ENCODE measurements around the gene OTOA.

Gene OTOA

DNA sequence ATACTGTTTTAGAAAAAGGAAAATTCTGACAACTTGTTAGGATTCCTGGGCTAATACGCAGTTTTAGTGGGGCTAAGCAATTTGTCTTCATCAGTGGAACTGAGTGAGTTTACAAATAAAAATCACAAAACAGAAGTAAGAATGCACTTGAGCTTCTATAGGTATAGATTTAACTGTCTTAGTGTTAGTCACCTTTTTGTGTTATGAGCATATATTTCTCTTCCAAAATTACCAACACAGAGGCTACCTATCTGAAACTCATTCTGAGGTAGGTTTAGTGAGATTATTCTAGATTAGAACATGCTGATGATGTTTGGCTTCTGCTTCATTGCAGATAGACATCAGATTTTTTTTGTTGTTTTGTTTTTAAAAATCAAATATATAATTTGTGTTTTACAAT lies 41.2 kb upstream of the OTOA start:
- Histone ChIP-seq H3K27me3 (ENCODE audit: insufficient read depth, low read length) (no peaks in the 10 kb centered on the region), H2AFZ (ENCODE audit: low read length) (no peak overlapping the region), H4K20me1 (ENCODE audit: insufficient read depth, low read length) (no peaks in the 10 kb centered on the region), H3K27ac (ENCODE audit: low read depth, low read length, poor library complexity, severe bottlenecking) (no peak overlapping the region), H3K9ac (ENCODE audit: low read length) (no peak overlapping the region), H3K4me2 (ENCODE audit: low read length) (no peak overlapping the region), H3K9me3 (ENCODE audit: low read length) (no peaks in the 10 kb centered on the region), H3K9me2 (ENCODE audit: low read depth, low read length) (no peaks in the 10 kb centered on the region), H3F3A (ENCODE audit: insufficient read depth, low read length) (no peaks in the 10 kb centered on the region), H3K4me3 (ENCODE audit: low read depth, low read length, poor library complexity, severe bottlenecking) (no peak overlapping the region), H3K36me3 (ENCODE audit: insufficient read depth, low read length) (peaks cover 59% of the 10 kb centered on the region), H3K79me2 (ENCODE audit: insufficient read depth, low read length) (no peaks in the 10 kb centered on the region; the same call in 1 of the 2 replicates), H3K4me1 (ENCODE audit: insufficient read depth, low read length, severe bottlenecking) (peaks cover 9% of the 10 kb centered on the region)
- no peak for TF ChIP-seq EZH2 (IDR thresholded peaks at IDR 0.05; ENCODE audit: borderline replicate concordance, low read length)
- TF ChIP-seq, protein P1, sequence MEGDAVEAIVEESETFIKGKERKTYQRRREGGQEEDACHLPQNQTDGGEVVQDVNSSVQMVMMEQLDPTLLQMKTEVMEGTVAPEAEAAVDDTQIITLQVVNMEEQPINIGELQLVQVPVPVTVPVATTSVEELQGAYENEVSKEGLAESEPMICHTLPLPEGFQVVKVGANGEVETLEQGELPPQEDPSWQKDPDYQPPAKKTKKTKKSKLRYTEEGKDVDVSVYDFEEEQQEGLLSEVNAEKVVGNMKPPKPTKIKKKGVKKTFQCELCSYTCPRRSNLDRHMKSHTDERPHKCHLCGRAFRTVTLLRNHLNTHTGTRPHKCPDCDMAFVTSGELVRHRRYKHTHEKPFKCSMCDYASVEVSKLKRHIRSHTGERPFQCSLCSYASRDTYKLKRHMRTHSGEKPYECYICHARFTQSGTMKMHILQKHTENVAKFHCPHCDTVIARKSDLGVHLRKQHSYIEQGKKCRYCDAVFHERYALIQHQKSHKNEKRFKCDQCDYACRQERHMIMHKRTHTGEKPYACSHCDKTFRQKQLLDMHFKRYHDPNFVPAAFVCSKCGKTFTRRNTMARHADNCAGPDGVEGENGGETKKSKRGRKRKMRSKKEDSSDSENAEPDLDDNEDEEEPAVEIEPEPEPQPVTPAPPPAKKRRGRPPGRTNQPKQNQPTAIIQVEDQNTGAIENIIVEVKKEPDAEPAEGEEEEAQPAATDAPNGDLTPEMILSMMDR (IDR thresholded peaks at IDR 0.05; ENCODE audit: low read length) = no peak

DNA sequence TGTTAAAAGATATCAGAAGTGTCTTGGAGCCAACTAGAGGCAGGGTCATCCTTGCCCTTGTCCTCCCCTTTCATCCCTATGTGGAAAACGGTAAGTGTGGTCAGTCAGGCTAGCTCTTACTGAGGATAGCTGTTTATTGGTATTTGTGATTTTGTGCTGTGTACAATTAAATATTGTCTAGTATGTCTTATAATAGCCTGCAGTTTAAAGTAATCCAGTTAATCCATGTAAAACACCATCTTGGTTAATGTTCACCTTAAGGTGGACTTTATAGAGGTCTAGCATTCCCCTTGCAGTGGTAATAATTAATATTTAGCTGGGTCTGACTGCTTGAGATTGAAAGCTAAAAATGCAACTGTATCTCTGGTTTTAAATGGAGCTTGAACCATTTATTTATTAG lies 38.7 kb upstream of the OTOA start:
- peaks cover 4% of the 10 kb centered on the region; the same call in 1 of the 2 replicates for H3K9me3 ChIP-seq (ENCODE audit: low read length)
- H4K20me1 ChIP-seq (ENCODE audit: insufficient read depth, low read length) = no peaks in the 10 kb centered on the region
- H2AFZ ChIP-seq (ENCODE audit: low read length) = no peak overlapping the region
- no peak overlapping the region for H3K9ac ChIP-seq (ENCODE audit: low read length)
- H3K27ac ChIP-seq (ENCODE audit: low read depth, low read length, poor library complexity, severe bottlenecking) = no peak overlapping the region
- TF ChIP-seq EZH2 (IDR thresholded peaks at IDR 0.05; ENCODE audit: borderline replicate concordance, low read length) = no peak
- TF ChIP-seq, protein P1 (IDR thresholded peaks at IDR 0.05; ENCODE audit: low read length) = no peak
- peaks cover 70% of the 10 kb centered on the region for H3K36me3 ChIP-seq (ENCODE audit: insufficient read depth, low read length)
- H3K79me2 ChIP-seq (ENCODE audit: insufficient read depth, low read length) = no peaks in the 10 kb centered on the region; the same call in 1 of the 2 replicates
- no peaks in the 10 kb centered on the region for H3K9me2 ChIP-seq (ENCODE audit: low read depth, low read length)
- H3K4me3 ChIP-seq (ENCODE audit: low read depth, low read length, poor library complexity, severe bottlenecking) = no peak overlapping the region
- H3K4me1 ChIP-seq (ENCODE audit: insufficient read depth, low read length, severe bottlenecking) = peaks cover 9% of the 10 kb centered on the region
- H3K27me3 ChIP-seq (ENCODE audit: insufficient read depth, low read length) = no peaks in the 10 kb centered on the region
- H3F3A ChIP-seq (ENCODE audit: insufficient read depth, low read length) = no peaks in the 10 kb centered on the region
- H3K4me2 ChIP-seq (ENCODE audit: low read length) = no peak overlapping the region

DNA sequence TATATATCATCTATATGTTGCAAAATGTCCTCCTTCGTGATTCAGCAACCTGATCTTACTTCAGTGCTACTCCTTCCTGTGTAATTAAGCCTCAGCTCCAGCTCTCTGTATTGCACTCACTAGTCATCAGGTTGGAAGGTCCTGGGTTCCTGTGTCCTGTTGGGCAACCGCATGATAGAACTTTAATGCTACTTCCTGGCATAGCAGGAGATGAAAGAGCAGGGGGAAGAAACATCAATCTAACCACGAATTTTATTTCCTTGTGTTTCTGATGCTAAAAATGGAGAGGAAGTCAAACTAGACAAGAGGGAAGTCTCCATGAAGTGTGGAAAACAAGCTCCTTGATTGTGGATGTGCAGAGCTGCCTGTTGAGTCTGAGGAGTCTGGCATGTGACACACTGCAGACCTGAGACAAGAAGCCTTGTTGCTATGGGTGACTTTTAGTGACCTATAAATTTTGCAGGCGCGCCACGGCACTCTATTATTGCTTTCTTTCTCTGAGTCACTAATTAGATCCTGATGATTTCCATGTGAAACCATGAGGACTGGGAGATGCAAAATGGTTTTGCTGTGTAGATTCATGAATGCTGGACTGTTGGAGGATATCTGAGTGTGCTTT lies 37.0 kb upstream of the OTOA start:
- Histone ChIP-seq H3K79me2 (ENCODE audit: insufficient read depth, low read length) (no peaks in the 10 kb centered on the region; the same call in 1 of the 2 replicates), H3K27ac (ENCODE audit: low read depth, low read length, poor library complexity, severe bottlenecking) (no peak overlapping the region), H3K4me1 (ENCODE audit: insufficient read depth, low read length, severe bottlenecking) (peaks cover 9% of the 10 kb centered on the region), H3K27me3 (ENCODE audit: insufficient read depth, low read length) (no peaks in the 10 kb centered on the region), H2AFZ (ENCODE audit: low read length) (no peak overlapping the region), H3K4me2 (ENCODE audit: low read length) (no peak overlapping the region), H3F3A (ENCODE audit: insufficient read depth, low read length) (no peaks in the 10 kb centered on the region), H3K36me3 (ENCODE audit: insufficient read depth, low read length) (peaks cover 72% of the 10 kb centered on the region), H3K9ac (ENCODE audit: low read length) (no peak overlapping the region), H3K9me3 (ENCODE audit: low read length) (peaks cover 4% of the 10 kb centered on the region; the same call in 1 of the 2 replicates), H3K9me2 (ENCODE audit: low read depth, low read length) (no peaks in the 10 kb centered on the region), H3K4me3 (ENCODE audit: low read depth, low read length, poor library complexity, severe bottlenecking) (no peak overlapping the region), H4K20me1 (ENCODE audit: insufficient read depth, low read length) (no peaks in the 10 kb centered on the region)
- TF ChIP-seq EZH2 (IDR thresholded peaks at IDR 0.05; ENCODE audit: borderline replicate concordance, low read length) = no peak
- TF ChIP-seq, protein P1 (IDR thresholded peaks at IDR 0.05; ENCODE audit: low read length) = no peak

All from OCI-LY1 (cell line).